Calu3 (cell line): ENCODE results near the gene NEK11. TPM values are rescaled to one million over a fixed set of nuclear protein-coding genes. Genes with fewer than 3 reads are reported as not detected.

ENCODE experiments used
- BruUV-seq: library from RNA; stranded (reverse); fragments of 400-500 nt; replicated peaks from 2 replicates; lab custom pipeline; 2021; lab: Mats Ljungman, UMichigan
- CTCF ChIA-PET: fragments of 300-600 bp; sonication (Branson Sonifier 250); formaldehyde crosslinking; loops from one replicate; lab custom pipeline; 2022; ENCODE audit warnings: antibody characterized with exemption; lab: Charles Lee
- DNase-seq: peaks from one replicate; pipeline ENCODE4 v3.0.0; 2022
- H3K27ac Mint-ChIP-seq: one replicate; pipeline ENCODE4 v1.8.0; 2022; ENCODE audit warnings: mixed read lengths; ENCODE audit not compliant: unreplicated experiment
- H3K27me3 Mint-ChIP-seq: one replicate; pipeline ENCODE4 v1.8.0; 2022; ENCODE audit warnings: mixed read lengths; ENCODE audit not compliant: unreplicated experiment
- H3K36me3 Mint-ChIP-seq: one replicate; pipeline ENCODE4 v1.8.0; 2022; ENCODE audit warnings: mild to moderate bottlenecking, moderate library complexity, mixed read lengths; ENCODE audit not compliant: insufficient read depth, unreplicated experiment
- H3K4me1 Mint-ChIP-seq: one replicate; pipeline ENCODE4 v1.8.0; 2022; ENCODE audit warnings: mild to moderate bottlenecking, low read depth, mixed read lengths; ENCODE audit not compliant: unreplicated experiment
- H3K4me3 Mint-ChIP-seq: one replicate; pipeline ENCODE4 v1.8.0; 2022; ENCODE audit warnings: mild to moderate bottlenecking, low read depth, moderate library complexity, mixed read lengths; ENCODE audit not compliant: unreplicated experiment
- H3K9me3 Mint-ChIP-seq: one replicate; pipeline ENCODE4 v1.8.0; 2022; ENCODE audit warnings: low read depth, mixed read lengths; ENCODE audit not compliant: unreplicated experiment
- CTCF ChIP-seq: fragments of 200-600 bp; IDR thresholded peaks from one replicate; pipeline ENCODE4 v1.8.0; 2022; ENCODE audit warnings: antibody characterized with exemption; ENCODE audit not compliant: unreplicated experiment
- intact Hi-C: fragments of 100-400 bp; cut with micrococcal nuclease; formaldehyde crosslinking; loops from one replicate; pipeline ENCODE4 v1.10.0; 2022; ENCODE audit not compliant: unreplicated experiment
- total RNA-seq: library from RNA; stranded (reverse); gene quantifications from 2 replicates; pipeline ENCODE4 v1.2.3, GENCODE V29; 2022

NEK11 gene
- total RNA-seq, 1 experiment from 2014 or later, result 23.9 TPM

GRCh38 chr3:131125684-131126083, 99.0 kb downstream of the NEK11 start:
- DNase-seq, result no peak
- no peaks in the 10 kb centered on the region for H3K4me1 Mint-ChIP-seq
- H3K27me3 Mint-ChIP-seq, result no peaks in the 10 kb centered on the region
- intact Hi-C loops, result no loop called here
- no peak overlapping the region for H3K27ac Mint-ChIP-seq
- no peak overlapping the region for H3K4me3 Mint-ChIP-seq
- BruUV-seq, result no TSS peak
- CTCF ChIA-PET, result no interaction called here
- no peak for TF ChIP-seq CTCF
- no peaks in the 10 kb centered on the region for H3K36me3 Mint-ChIP-seq
- peaks cover 3% of the 10 kb centered on the region for H3K9me3 Mint-ChIP-seq

- BruUV-seq, result no TSS peak
- Mint-ChIP-seq H3K4me3 (no peak overlapping the region), H3K36me3 (no peaks in the 10 kb centered on the region), H3K9me3 (no peaks in the 10 kb centered on the region), H3K4me1 (no peaks in the 10 kb centered on the region), H3K27me3 (no peaks in the 10 kb centered on the region), H3K27ac (no peak overlapping the region)
- DNase-seq, result no peak
- CTCF ChIA-PET, result no interaction called here
- intact Hi-C loops, result loop anchor here (5.0 kb wide), 1 partner anchor 109 kb away; no protein-coding TSS in a partner anchor
- TF ChIP-seq CTCF, result no peak
Observed at GRCh38 chr3:131140891-131141290, 114.2 kb downstream of the NEK11 start.

- Mint-ChIP-seq H3K4me1 (no peaks in the 10 kb centered on the region), H3K27me3 (no peaks in the 10 kb centered on the region), H3K36me3 (no peaks in the 10 kb centered on the region), H3K4me3 (no peak overlapping the region), H3K27ac (no peak overlapping the region), H3K9me3 (no peaks in the 10 kb centered on the region)
- no TSS peak for BruUV-seq
- CTCF ChIA-PET, result interaction anchor here (1.0 kb wide), 1 partner anchor 34 kb away, joined by 3 read pairs; no protein-coding TSS in a partner anchor
- intact Hi-C loops, result loop anchor here (5.0 kb wide), 1 partner anchor 109 kb away; no protein-coding TSS in a partner anchor
- no peak for TF ChIP-seq CTCF
- no peak for DNase-seq
Observed at GRCh38 chr3:131141770-131142169, 115.1 kb downstream of the NEK11 start.

GRCh38 chr3:131142580-131142979, 115.9 kb downstream of the NEK11 start:
- CTCF ChIA-PET, result interaction anchor here (1.0 kb wide), 1 partner anchor 35 kb away, joined by 3 read pairs; no protein-coding TSS in a partner anchor

More at GRCh38 chr3:131142580-131142979, 115.9 kb downstream of the NEK11 start:
- H3K36me3 Mint-ChIP-seq, result no peaks in the 10 kb centered on the region
- intact Hi-C loops, result loop anchor here (5.0 kb wide), 1 partner anchor 110 kb away; no protein-coding TSS in a partner anchor
- H3K27me3 Mint-ChIP-seq, result no peaks in the 10 kb centered on the region
- H3K9me3 Mint-ChIP-seq, result no peaks in the 10 kb centered on the region
- TF ChIP-seq CTCF, result no peak
- no peak overlapping the region for H3K27ac Mint-ChIP-seq
- no TSS peak for BruUV-seq
- DNase-seq, result no peak
- no peaks in the 10 kb centered on the region for H3K4me1 Mint-ChIP-seq
- H3K4me3 Mint-ChIP-seq, result no peak overlapping the region
